ENCODE results near the gene LINC01488. TPM values are rescaled to one million over a fixed set of nuclear protein-coding genes. Genes with fewer than 3 reads are reported as not detected.

Gene LINC01488
- total RNA-seq, 1 experiment from 2014 or later: not detected

DNA sequence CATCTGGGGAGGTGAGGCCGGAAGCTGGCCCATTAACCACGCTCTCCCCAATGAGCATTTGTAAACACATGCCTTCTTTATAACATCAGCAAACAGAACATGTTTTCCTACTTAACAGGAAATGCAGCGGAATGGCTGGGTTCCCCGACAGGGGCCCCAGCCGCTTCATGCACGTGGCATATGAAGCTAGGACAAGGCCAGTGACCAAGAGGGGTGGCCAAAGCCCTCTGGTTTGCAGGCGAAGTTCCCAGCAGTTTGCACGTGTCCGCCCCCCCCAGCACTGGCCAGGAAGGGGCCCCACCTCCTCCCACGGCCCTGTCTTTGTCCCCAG lies 38.7 kb upstream of the LINC01488 start:
- intact Hi-C loops (cut with micrococcal nuclease; ENCODE audit: unreplicated experiment): loop anchor here (1.0 to 5.0 kb wide), 2 partner anchors 7 to 215 kb away; no protein-coding TSS in a partner anchor
- TF ChIP-seq, protein P1, sequence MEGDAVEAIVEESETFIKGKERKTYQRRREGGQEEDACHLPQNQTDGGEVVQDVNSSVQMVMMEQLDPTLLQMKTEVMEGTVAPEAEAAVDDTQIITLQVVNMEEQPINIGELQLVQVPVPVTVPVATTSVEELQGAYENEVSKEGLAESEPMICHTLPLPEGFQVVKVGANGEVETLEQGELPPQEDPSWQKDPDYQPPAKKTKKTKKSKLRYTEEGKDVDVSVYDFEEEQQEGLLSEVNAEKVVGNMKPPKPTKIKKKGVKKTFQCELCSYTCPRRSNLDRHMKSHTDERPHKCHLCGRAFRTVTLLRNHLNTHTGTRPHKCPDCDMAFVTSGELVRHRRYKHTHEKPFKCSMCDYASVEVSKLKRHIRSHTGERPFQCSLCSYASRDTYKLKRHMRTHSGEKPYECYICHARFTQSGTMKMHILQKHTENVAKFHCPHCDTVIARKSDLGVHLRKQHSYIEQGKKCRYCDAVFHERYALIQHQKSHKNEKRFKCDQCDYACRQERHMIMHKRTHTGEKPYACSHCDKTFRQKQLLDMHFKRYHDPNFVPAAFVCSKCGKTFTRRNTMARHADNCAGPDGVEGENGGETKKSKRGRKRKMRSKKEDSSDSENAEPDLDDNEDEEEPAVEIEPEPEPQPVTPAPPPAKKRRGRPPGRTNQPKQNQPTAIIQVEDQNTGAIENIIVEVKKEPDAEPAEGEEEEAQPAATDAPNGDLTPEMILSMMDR (IDR thresholded peaks at IDR 0.05; ENCODE audit: insufficient read depth in 1 of 2, low read depth in 1 of 2, low read length in 1 of 2, severe bottlenecking in 1 of 2, unreplicated experiment in 1 of 2): no peak
- Histone ChIP-seq H3K4me1 (peaks cover 54% of the 10 kb centered on the region), H3K4me3 (ENCODE audit: low read depth, low read length) (peak overlapping the region; percentile 23), H3K27me3 (replicated peaks; ENCODE audit: control insufficient read depth, insufficient read depth, low read length) (no peaks in the 10 kb centered on the region), H3K36me3 (ENCODE audit: control insufficient read depth, insufficient read depth, low read length) (no peaks in the 10 kb centered on the region), H3K9me3 (no peaks in the 10 kb centered on the region)
- DNase-seq: peak; percentile 83 to 92
- H3K4me3 Mint-ChIP-seq (ENCODE audit: unreplicated experiment): peak overlapping the region; percentile 57
- CTCF ChIA-PET: interaction anchor here (0.7 to 1.5 kb wide), 8 partner anchors 17 to 328 kb away, joined by 3 to 9 read pairs (median 6); no protein-coding TSS in a partner anchor
- BruUV-seq (replicated peaks): no TSS peak
- peaks cover 56% of the 10 kb centered on the region for H3K4me1 Mint-ChIP-seq (ENCODE audit: low read depth, unreplicated experiment)
- H3K36me3 Mint-ChIP-seq (ENCODE audit: insufficient read depth, unreplicated experiment): peaks cover 27% of the 10 kb centered on the region
- H3K27me3 Mint-ChIP-seq (ENCODE audit: insufficient read depth, unreplicated experiment): no peaks in the 10 kb centered on the region
- peak overlapping the region; percentile 88 for H3K27ac Mint-ChIP-seq (ENCODE audit: unreplicated experiment)
- H3K9me3 Mint-ChIP-seq (ENCODE audit: unreplicated experiment): no peaks in the 10 kb centered on the region
- POLR2A ChIA-PET: interaction anchor here (0.6 to 2.7 kb wide), 13 partner anchors 23 to 320 kb away, joined by 3 to 17 read pairs (median 4); a partner anchor contains a TSS

DNA sequence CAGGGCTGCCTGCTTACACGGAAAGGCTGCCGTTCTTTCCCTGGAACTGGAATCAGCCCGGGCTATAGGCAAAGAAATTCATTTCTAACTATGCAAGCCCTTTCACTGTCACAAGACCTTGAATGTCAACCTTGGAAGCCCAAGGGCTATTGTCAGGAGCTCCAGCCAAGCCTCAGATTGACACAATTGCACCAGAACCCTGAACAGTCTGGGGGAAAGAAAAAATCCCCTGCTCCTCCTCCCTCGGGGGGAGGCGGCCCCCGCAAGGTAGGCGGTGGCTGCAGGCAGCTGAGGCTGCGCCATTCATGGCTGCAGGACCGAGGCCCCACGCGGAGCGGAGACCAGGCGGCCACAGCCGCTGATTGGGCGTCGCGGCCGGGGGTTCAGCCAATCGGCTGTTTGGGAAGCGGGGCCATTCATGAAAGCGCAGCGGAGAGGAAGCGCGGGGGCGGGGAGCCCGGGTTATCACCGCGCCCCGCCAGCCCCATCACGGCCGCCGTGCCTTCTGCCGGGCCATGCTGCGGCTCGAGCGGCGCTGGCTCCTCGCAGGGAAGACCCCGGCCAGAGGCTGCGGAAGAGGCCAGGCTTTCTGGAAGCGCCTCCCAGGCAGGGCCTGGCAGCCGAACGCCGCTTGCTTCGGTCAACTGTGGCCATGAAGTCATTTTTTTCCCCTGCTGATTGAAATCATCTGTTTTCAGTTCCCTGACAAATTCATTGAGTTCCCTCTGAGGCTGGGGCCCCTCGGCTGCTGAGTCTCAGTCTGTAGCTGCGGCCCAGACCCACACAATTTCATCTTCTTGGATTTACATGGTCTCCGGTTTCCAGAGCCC lies 38.1 kb upstream of the LINC01488 start:
- Mint-ChIP-seq H3K9me3 (ENCODE audit: unreplicated experiment) (no peaks in the 10 kb centered on the region), H3K27ac (ENCODE audit: unreplicated experiment) (peak overlapping the region; percentile 88), H3K36me3 (ENCODE audit: insufficient read depth, unreplicated experiment) (peaks cover 27% of the 10 kb centered on the region), H3K27me3 (ENCODE audit: insufficient read depth, unreplicated experiment) (no peaks in the 10 kb centered on the region), H3K4me3 (ENCODE audit: unreplicated experiment) (peak overlapping the region; percentile 57), H3K4me1 (ENCODE audit: low read depth, unreplicated experiment) (peaks cover 51% of the 10 kb centered on the region)
- CTCF ChIA-PET: interaction anchor here (0.7 to 1.5 kb wide), 9 partner anchors 16 to 328 kb away, joined by 3 to 9 read pairs (median 5); no protein-coding TSS in a partner anchor
- Histone ChIP-seq H3K27me3 (replicated peaks; ENCODE audit: control insufficient read depth, insufficient read depth, low read length) (no peaks in the 10 kb centered on the region), H3K36me3 (ENCODE audit: control insufficient read depth, insufficient read depth, low read length) (no peaks in the 10 kb centered on the region), H3K4me3 (ENCODE audit: low read depth, low read length) (peak overlapping the region; percentile 36), H3K9me3 (no peaks in the 10 kb centered on the region), H3K4me1 (peaks cover 48% of the 10 kb centered on the region)
- POLR2A ChIA-PET: interaction anchor here (0.6 to 2.7 kb wide), 12 partner anchors 23 to 321 kb away, joined by 3 to 17 read pairs (median 4); a partner anchor contains a TSS
- DNase-seq: peak; percentile 99
- TF ChIP-seq, protein P1 (IDR thresholded peaks at IDR 0.05; ENCODE audit: insufficient read depth in 1 of 2, low read depth in 1 of 2, low read length in 1 of 2, severe bottlenecking in 1 of 2, unreplicated experiment in 1 of 2): no peak
- no TSS peak for BruUV-seq (replicated peaks)
- intact Hi-C loops (cut with micrococcal nuclease; ENCODE audit: unreplicated experiment): loop anchor here (1.0 to 5.0 kb wide), 2 partner anchors 8 to 214 kb away; no protein-coding TSS in a partner anchor

DNA sequence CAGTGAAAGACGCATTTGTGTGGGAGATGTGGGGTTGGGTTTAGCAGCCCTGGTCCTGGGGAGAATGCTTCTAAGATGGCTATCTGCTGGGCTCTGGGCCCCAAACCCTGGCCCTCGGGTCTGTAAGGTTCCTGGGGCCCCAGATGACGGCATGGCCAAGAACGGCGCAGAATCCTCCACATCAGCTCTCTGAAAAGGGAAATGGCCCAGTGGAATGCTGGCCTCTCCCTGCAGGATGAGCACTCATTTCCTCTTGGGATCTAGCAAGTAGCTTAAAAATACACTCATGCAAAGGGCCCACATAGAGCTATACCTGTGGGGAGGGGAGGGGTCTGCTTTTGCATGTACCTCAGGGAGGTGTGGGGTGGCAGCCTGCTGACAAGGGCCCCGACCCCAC lies 37.5 kb upstream of the LINC01488 start:
- Histone ChIP-seq H3K4me3 (ENCODE audit: low read depth, low read length) (peak overlapping the region; percentile 36), H3K4me1 (peaks cover 42% of the 10 kb centered on the region), H3K36me3 (ENCODE audit: control insufficient read depth, insufficient read depth, low read length) (no peaks in the 10 kb centered on the region), H3K9me3 (no peaks in the 10 kb centered on the region), H3K27me3 (replicated peaks; ENCODE audit: control insufficient read depth, insufficient read depth, low read length) (no peaks in the 10 kb centered on the region)
- POLR2A ChIA-PET: interaction anchor here (1.5 to 2.7 kb wide), 3 partner anchors 53 to 195 kb away, joined by 5 to 17 read pairs (median 7); no protein-coding TSS in a partner anchor
- peak overlapping the region; percentile 88 for H3K27ac Mint-ChIP-seq (ENCODE audit: unreplicated experiment)
- H3K9me3 Mint-ChIP-seq (ENCODE audit: unreplicated experiment): no peaks in the 10 kb centered on the region
- peaks cover 47% of the 10 kb centered on the region for H3K4me1 Mint-ChIP-seq (ENCODE audit: low read depth, unreplicated experiment)
- no peaks in the 10 kb centered on the region for H3K27me3 Mint-ChIP-seq (ENCODE audit: insufficient read depth, unreplicated experiment)
- H3K36me3 Mint-ChIP-seq (ENCODE audit: insufficient read depth, unreplicated experiment): peaks cover 27% of the 10 kb centered on the region
- TF ChIP-seq, protein P1 (IDR thresholded peaks at IDR 0.05; ENCODE audit: insufficient read depth in 1 of 2, low read depth in 1 of 2, low read length in 1 of 2, severe bottlenecking in 1 of 2, unreplicated experiment in 1 of 2): no peak
- TSS peak; percentile 90 for BruUV-seq (replicated peaks)
- H3K4me3 Mint-ChIP-seq (ENCODE audit: unreplicated experiment): peak overlapping the region; percentile 57
- intact Hi-C loops (cut with micrococcal nuclease; ENCODE audit: unreplicated experiment): loop anchor here (1.0 to 5.0 kb wide), 5 partner anchors 9 to 213 kb away; a partner anchor contains a TSS
- DNase-seq: no peak
- CTCF ChIA-PET: interaction anchor here (0.9 to 1.5 kb wide), 3 partner anchors 16 to 240 kb away, joined by 3 to 7 read pairs (median 5); no protein-coding TSS in a partner anchor
